Testis (tissue), 2 donors: Measurements from ENCODE around the gene STX18.

ENCODE experiments used
- POLR2A ChIP-seq: fragments of 450-650 bp; IDR thresholded peaks from one replicate; pipeline ENCODE4 v1.6.1; 2017; ENCODE audit warnings: antibody characterized with exemption, mild to moderate bottlenecking, moderate library complexity
- TF ChIP-seq, protein P1 (sequence below), 3 experiments: fragments of 450-650 bp in 2 of 3; fragments of 200-600 bp in 1 of 3; sonication (generic) in 1 of 3; IDR thresholded peaks; one replicate each; pipeline ENCODE4 v1.5.1; 2016 to 2019; ENCODE audit warnings: antibody characterized with exemption in 3 of 3, mild to moderate bottlenecking in 2 of 3, moderate library complexity in 1 of 3

DNA sequence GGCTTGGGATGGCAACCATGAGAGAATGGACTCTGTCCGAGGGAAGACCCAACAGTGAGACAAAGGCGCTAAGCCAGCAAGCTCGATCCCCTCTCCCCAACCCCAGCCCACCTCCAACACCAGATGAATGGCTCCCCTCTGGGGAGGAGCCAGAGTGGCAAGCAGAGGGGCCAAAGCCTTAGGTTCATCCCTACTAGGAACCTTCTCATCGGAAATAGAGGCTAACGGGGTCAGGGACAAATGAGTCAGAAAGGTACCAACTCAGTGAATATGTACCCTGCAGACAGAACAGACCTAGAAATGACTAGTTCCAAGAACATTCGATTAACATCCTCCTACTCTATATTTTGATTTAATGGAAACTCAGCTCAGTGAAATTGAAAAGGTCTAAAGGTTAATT lies 81.1 kb downstream of the STX18 start:
- TF ChIP-seq, protein P1, sequence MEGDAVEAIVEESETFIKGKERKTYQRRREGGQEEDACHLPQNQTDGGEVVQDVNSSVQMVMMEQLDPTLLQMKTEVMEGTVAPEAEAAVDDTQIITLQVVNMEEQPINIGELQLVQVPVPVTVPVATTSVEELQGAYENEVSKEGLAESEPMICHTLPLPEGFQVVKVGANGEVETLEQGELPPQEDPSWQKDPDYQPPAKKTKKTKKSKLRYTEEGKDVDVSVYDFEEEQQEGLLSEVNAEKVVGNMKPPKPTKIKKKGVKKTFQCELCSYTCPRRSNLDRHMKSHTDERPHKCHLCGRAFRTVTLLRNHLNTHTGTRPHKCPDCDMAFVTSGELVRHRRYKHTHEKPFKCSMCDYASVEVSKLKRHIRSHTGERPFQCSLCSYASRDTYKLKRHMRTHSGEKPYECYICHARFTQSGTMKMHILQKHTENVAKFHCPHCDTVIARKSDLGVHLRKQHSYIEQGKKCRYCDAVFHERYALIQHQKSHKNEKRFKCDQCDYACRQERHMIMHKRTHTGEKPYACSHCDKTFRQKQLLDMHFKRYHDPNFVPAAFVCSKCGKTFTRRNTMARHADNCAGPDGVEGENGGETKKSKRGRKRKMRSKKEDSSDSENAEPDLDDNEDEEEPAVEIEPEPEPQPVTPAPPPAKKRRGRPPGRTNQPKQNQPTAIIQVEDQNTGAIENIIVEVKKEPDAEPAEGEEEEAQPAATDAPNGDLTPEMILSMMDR (IDR thresholded peaks at IDR 0.05), result no peak
- TF ChIP-seq POLR2A, result no peak
